ENCODE results near the gene MOB2. TPM values are rescaled to one million over a fixed set of nuclear protein-coding genes. Genes with fewer than 3 reads are reported as not detected.

The MOB2 gene
- total RNA-seq, 2 donors from 2014 or later = 11.4 to 31.3 TPM

DNA sequence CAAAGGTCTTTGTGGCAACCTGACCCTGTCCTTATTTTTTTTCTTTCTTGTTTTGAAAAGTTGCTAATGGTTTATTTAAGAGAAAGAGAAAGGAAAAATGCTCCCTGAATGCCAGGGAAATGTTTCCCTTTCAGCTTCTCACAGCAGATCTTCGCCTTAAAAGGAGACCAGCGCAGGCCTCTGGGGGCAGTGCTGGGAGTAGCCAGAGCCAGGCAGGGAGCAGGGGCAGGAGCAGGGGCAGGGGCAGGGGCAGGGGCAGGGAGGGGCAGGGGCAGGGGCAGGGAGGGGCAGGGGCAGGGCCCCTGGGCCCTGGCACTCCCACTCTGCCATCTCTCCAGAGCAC is 5.1 kb downstream of the MOB2 start:
- Histone ChIP-seq H3K4me1 (peaks cover 16% of the 10 kb centered on the region), H3K4me3 (no peak overlapping the region), H3K36me3 (replicated peaks in 1 of 2; ENCODE audit: insufficient read depth in 1 of 2, low read depth in 2 of 2) (peaks cover 0 to 4% of the 10 kb centered on the region in 2 donors), H3K27me3 (no peaks in the 10 kb centered on the region), H3K9me3 (no peaks in the 10 kb centered on the region), H3K27ac (no peak overlapping the region)
- peak in 1 of 4 donors; percentile 9 for DNase-seq
- intact Hi-C loops (cut with DNase I) = no loop called here
- no peak for ATAC-seq
- TF ChIP-seq POLR2A (IDR thresholded peaks at IDR 0.05) (no peak), CTCF (IDR thresholded peaks at IDR 0.05) (no peak)
- 80 to 84% methylated on average over 2 of the region's 2 CpGs for WGBS, 2 donors

- H3K4me1 ChIP-seq = peaks cover 9% of the 10 kb centered on the region
- intact Hi-C loops (cut with DNase I) = no loop called here
- TF ChIP-seq CTCF (IDR thresholded peaks at IDR 0.05) = no peak
- no peak for TF ChIP-seq POLR2A (IDR thresholded peaks at IDR 0.05)
- H3K36me3 ChIP-seq (replicated peaks in 1 of 2; ENCODE audit: insufficient read depth in 1 of 2, low read depth in 2 of 2) = peaks cover 0 to 4% of the 10 kb centered on the region in 2 donors
- ATAC-seq (no peak), DNase-seq (peak in 2 of 4 donors; percentile 4 to 11)
- H3K4me3 ChIP-seq = no peak overlapping the region
- 92 to 94% methylated on average over 10 to 31 of the region's 36 CpGs for WGBS, 2 donors
- no peaks in the 10 kb centered on the region for H3K9me3 ChIP-seq
- no peak overlapping the region for H3K27ac ChIP-seq
- H3K27me3 ChIP-seq = no peaks in the 10 kb centered on the region
These were observed 5.8 kb downstream of the MOB2 start for GRCh38 chr11:1480555-1481482.

GRCh38 chr11:1480191-1480554 is 6.4 kb downstream of the MOB2 start:
- ATAC-seq (no peak), DNase-seq (peak in 2 of 4 donors; percentile 5 to 7)
- H3K9me3 ChIP-seq = no peaks in the 10 kb centered on the region
- no peaks in the 10 kb centered on the region for H3K27me3 ChIP-seq
- intact Hi-C loops (cut with DNase I) = no loop called here
- no peak overlapping the region for H3K4me3 ChIP-seq
- peaks cover 0 to 4% of the 10 kb centered on the region in 2 donors for H3K36me3 ChIP-seq (replicated peaks in 1 of 2; ENCODE audit: insufficient read depth in 1 of 2, low read depth in 2 of 2)
- H3K4me1 ChIP-seq = peaks cover 3% of the 10 kb centered on the region
- H3K27ac ChIP-seq = no peak overlapping the region
- WGBS, 2 donors = 83 to 86% methylated on average over 13 of the region's 13 CpGs
- TF ChIP-seq CTCF (IDR thresholded peaks at IDR 0.05) (no peak), POLR2A (IDR thresholded peaks at IDR 0.05) (no peak)

GRCh38 chr11:1479678-1480118 is 6.9 kb downstream of the MOB2 start:
- 94% methylated on average over 12 of the region's 12 CpGs; no CpG with 5 or more reads in 1 of the 2 donors for WGBS, 2 donors
- Histone ChIP-seq H3K36me3 (replicated peaks in 1 of 2; ENCODE audit: insufficient read depth in 1 of 2, low read depth in 2 of 2) (peaks cover 0 to 4% of the 10 kb centered on the region in 2 donors), H3K4me1 (no peaks in the 10 kb centered on the region), H3K27me3 (no peaks in the 10 kb centered on the region), H3K9me3 (no peaks in the 10 kb centered on the region), H3K27ac (no peak overlapping the region), H3K4me3 (no peak overlapping the region)
- ATAC-seq (no peak), DNase-seq (peak in 1 of 4 donors; percentile 4)
- intact Hi-C loops (cut with DNase I) = no loop called here
- TF ChIP-seq CTCF (IDR thresholded peaks at IDR 0.05) = no peak
- TF ChIP-seq POLR2A (IDR thresholded peaks at IDR 0.05) = no peak

Measured in body of pancreas (tissue), 4 donors.